ENCODE data around the gene MAP2K5.

MAP2K5 gene

GRCh38 chr15:67792250-67792942, 249.9 kb downstream of the MAP2K5 start (continued):
- TF ChIP-seq ZFP69B (tag by site-specific recombination; IDR thresholded peaks at IDR 0.05) (peak; percentile 93), ZNF670 (tag by site-specific recombination; IDR thresholded peaks at IDR 0.05; ENCODE audit: low read depth) (no peak), ZNF121 (tag by site-specific recombination; IDR thresholded peaks at IDR 0.05) (peak; percentile 60), ZNF610 (tag by site-specific recombination; IDR thresholded peaks at IDR 0.05; ENCODE audit: borderline replicate concordance) (peak; percentile 86), ZNF654 (tag by site-specific recombination; IDR thresholded peaks at IDR 0.05; ENCODE audit: low read depth) (peak; percentile 31), ELK4 (IDR thresholded peaks at IDR 0.05; ENCODE audit: borderline replicate concordance, low read depth, low read length) (no peak), SETDB1 (IDR thresholded peaks at IDR 0.05; ENCODE audit: insufficient read length, low read length) (no peak), ZNF423 (tag by site-specific recombination; IDR thresholded peaks at IDR 0.05) (peak; percentile 50; the same call in 1 of the 2 replicates), ZNF777 (tag by site-specific recombination; IDR thresholded peaks at IDR 0.05; ENCODE audit: borderline replicate concordance) (no peak), ZNF24 (tag by site-specific recombination; IDR thresholded peaks at IDR 0.05) (peak; percentile 100), ZNF701 (tag by site-specific recombination; IDR thresholded peaks at IDR 0.05) (no peak), ZNF366 (tag by site-specific recombination; conservative IDR thresholded peaks at IDR 0.05) (peak; percentile 99), ZNF580 (tag by site-specific recombination; IDR thresholded peaks at IDR 0.05) (peak; percentile 93), ZNF837 (tag by site-specific recombination; IDR thresholded peaks at IDR 0.05) (no peak), ZNF548 (tag by site-specific recombination; IDR thresholded peaks at IDR 0.05) (no peak), ZNF354C (tag by site-specific recombination; IDR thresholded peaks at IDR 0.05; ENCODE audit: borderline replicate concordance, low read depth) (no peak), ZSCAN5A (tag by site-specific recombination; IDR thresholded peaks at IDR 0.05) (peak; percentile 53; the same call in 1 of the 2 replicates), PATZ1 (tag by site-specific recombination; IDR thresholded peaks at IDR 0.05) (peak; percentile 95), ATF2 (tag by site-specific recombination; IDR thresholded peaks at IDR 0.05; ENCODE audit: low read depth) (peak; percentile 93), BCL6B (tag by site-specific recombination; IDR thresholded peaks at IDR 0.05) (peak; percentile 85), MZF1 (tag by site-specific recombination; IDR thresholded peaks at IDR 0.05; ENCODE audit: borderline replicate concordance) (peak; percentile 90; the same call in 1 of the 2 replicates), SALL2 (tag by site-specific recombination; IDR thresholded peaks at IDR 0.05; ENCODE audit: borderline replicate concordance) (peak; percentile 72; the same call in 1 of the 2 replicates), ZSCAN16 (tag by site-specific recombination; IDR thresholded peaks at IDR 0.05) (peak; percentile 91), ZNF138 (tag by site-specific recombination; IDR thresholded peaks at IDR 0.05; ENCODE audit: borderline replicate concordance) (no peak), ZBTB1 (tag by site-specific recombination; IDR thresholded peaks at IDR 0.05) (peak; percentile 99), ZNF335 (tag by site-specific recombination; conservative IDR thresholded peaks at IDR 0.05) (peak; percentile 58; the same call in 1 of the 2 replicates), ZBTB6 (tag by site-specific recombination; IDR thresholded peaks at IDR 0.05) (peak; percentile 52; the same call in 1 of the 2 replicates), ZNF514 (tag by site-specific recombination; IDR thresholded peaks at IDR 0.05) (no peak), ZNF843 (tag by site-specific recombination; IDR thresholded peaks at IDR 0.05) (peak; percentile 100), ZNF501 (tag by site-specific recombination; IDR thresholded peaks at IDR 0.05) (peak; percentile 99)
